Endothelial cell of umbilical vein (primary cell): Measurements from ENCODE around the gene ANAPC2. TPM values are rescaled to one million over a fixed set of nuclear protein-coding genes. Genes with fewer than 3 reads are reported as not detected.

ENCODE experiments used
- BruUV-seq: library from RNA; stranded (reverse); fragments of 400-500 nt; replicated peaks from 2 replicates; lab custom pipeline; 2021; lab: Mats Ljungman, UMichigan
- CTCF ChIA-PET: fragments of 300-600, 350-600 bp; sonication (Branson Sonifier 250); formaldehyde crosslinking; loops from one replicate; lab custom pipeline; 2021; ENCODE audit warnings: antibody characterized with exemption, inconsistent platforms; lab: Charles Lee
- POLR2A ChIA-PET: fragments of 300-600, 350-600 bp; sonication (Branson Sonifier 250); formaldehyde crosslinking; loops from one replicate; lab custom pipeline; 2021; ENCODE audit warnings: antibody characterized with exemption, inconsistent platforms; lab: Charles Lee
- DNase-seq: peaks from one replicate; pipeline ENCODE4 v3.0.0-alpha.2; 2011; ENCODE audit warnings: low read depth, low spot score
- FAIRE-seq: peaks from 2 replicates; lab custom pipeline; 2011; peaks lifted over from hg19 to GRCh38; lab: Jason Lieb, UNC
- H2AFZ ChIP-seq: 2 replicates; pipeline ENCODE4 v1.6.0; 2012; ENCODE audit warnings: low read depth, low read length, control low read depth, inconsistent platforms
- H3K27ac ChIP-seq: 2 replicates; pipeline ENCODE4 v1.5.1; 2011; ENCODE audit warnings: low read depth, mild to moderate bottlenecking, control low read depth, low read length, moderate library complexity; ENCODE audit not compliant: insufficient read depth
- H3K27me3 ChIP-seq, 2 experiments: 2 replicates each; pipeline versions ENCODE4 v1.6.0 to v1.6.1; 2011; ENCODE audit warnings: low read length in 2 of 2, mixed read lengths in 1 of 2; ENCODE audit not compliant: control insufficient read depth in 2 of 2, insufficient read depth in 2 of 2
- H3K36me3 ChIP-seq, 2 experiments: 2 replicates in 1 of 2; 3 replicates in 1 of 2; pipeline ENCODE4 v1.5.1; 2011; ENCODE audit warnings: low read length in 2 of 2, mild to moderate bottlenecking in 1 of 2, moderate library complexity in 1 of 2; ENCODE audit not compliant: control insufficient read depth in 2 of 2, insufficient read depth in 2 of 2; ENCODE audit errors: extremely low read depth in 1 of 2
- H3K4me1 ChIP-seq: 3 replicates; pipeline ENCODE4 v1.5.1; 2011; ENCODE audit warnings: mild to moderate bottlenecking, low read length; ENCODE audit not compliant: control insufficient read depth, insufficient read depth; ENCODE audit errors: extremely low read depth
- H3K4me2 ChIP-seq: 2 replicates; pipeline ENCODE4 v1.6.1; 2011; ENCODE audit warnings: low read length, control low read depth, mixed read lengths; ENCODE audit not compliant: insufficient read depth
- H3K4me3 ChIP-seq, 3 experiments: fragments of 200-600 bp in 1 of 3; sonication (generic), shearing (Covaris generic) in 1 of 3; replicated peaks in 1 of 3; 2 replicates each; pipeline ENCODE4 v1.5.1; 2011 to 2016; ENCODE audit warnings: control low read depth in 3 of 3, low read length in 3 of 3, mild to moderate bottlenecking in 2 of 3, inconsistent platforms in 1 of 3, low read depth in 1 of 3, moderate library complexity in 1 of 3; ENCODE audit not compliant: insufficient read depth in 1 of 3
- H3K79me2 ChIP-seq: 2 replicates; pipeline ENCODE4 v1.6.0; 2012; ENCODE audit warnings: low read length, inconsistent platforms; ENCODE audit not compliant: control insufficient read depth, insufficient read depth
- H3K9ac ChIP-seq: replicated peaks from 2 replicates; pipeline ENCODE3; 2011; ENCODE audit warnings: low read length, control low read depth; ENCODE audit not compliant: insufficient read depth; ENCODE audit errors: extremely low read depth
- H3K9me1 ChIP-seq: replicated peaks from 3 replicates; pipeline ENCODE4 v1.6.0; 2011; ENCODE audit warnings: mild to moderate bottlenecking, low read length; ENCODE audit not compliant: control insufficient read depth, insufficient read depth; ENCODE audit errors: extremely low read depth
- H3K9me3 ChIP-seq: replicated peaks from 2 replicates; pipeline ENCODE4 v1.5.1; 2012; ENCODE audit warnings: low read length, inconsistent platforms; ENCODE audit not compliant: control insufficient read depth, insufficient read depth
- H4K20me1 ChIP-seq: replicated peaks from 2 replicates; pipeline ENCODE3; 2011; ENCODE audit warnings: mild to moderate bottlenecking, low read length; ENCODE audit not compliant: control insufficient read depth, insufficient read depth; ENCODE audit errors: extremely low read depth
- EZH2 ChIP-seq: IDR thresholded peaks from 2 replicates; pipeline ENCODE4 v1.6.1; 2012; ENCODE audit warnings: borderline replicate concordance, low read depth, mild to moderate bottlenecking, moderate library complexity, low read length, inconsistent platforms; ENCODE audit not compliant: severe bottlenecking
- FOS ChIP-seq: IDR thresholded peaks from 2 replicates; pipeline ENCODE4 v1.6.1; 2011; ENCODE audit warnings: mild to moderate bottlenecking, low read length, moderate library complexity, borderline replicate concordance; ENCODE audit not compliant: insufficient read depth
- GATA2 ChIP-seq: IDR thresholded peaks from 2 replicates; pipeline ENCODE4 v1.7.0; 2011; ENCODE audit warnings: low read depth, mild to moderate bottlenecking, moderate library complexity, mixed read lengths, low read length; ENCODE audit not compliant: insufficient read length, insufficient read depth
- JUN ChIP-seq: IDR thresholded peaks from 2 replicates; pipeline ENCODE4 v1.6.1; 2011; ENCODE audit warnings: borderline replicate concordance, low read depth; ENCODE audit not compliant: insufficient read length, insufficient read depth
- MYC ChIP-seq: IDR thresholded peaks from one replicate; pipeline ENCODE4 v1.6.1; 2011; ENCODE audit warnings: mild to moderate bottlenecking, low read depth, low read length
- POLR2A ChIP-seq: IDR thresholded peaks from 2 replicates; pipeline ENCODE4 v1.6.1; 2012; ENCODE audit warnings: low read depth, mild to moderate bottlenecking, control low read depth, low read length
- POLR2AphosphoS5 ChIP-seq: IDR thresholded peaks from 2 replicates; pipeline ENCODE4 v1.6.1; 2012; ENCODE audit warnings: low read depth, mild to moderate bottlenecking, control low read depth, low read length, moderate library complexity; ENCODE audit not compliant: insufficient read depth
- dilution Hi-C: fragments of 300-500 bp; cut with MboI; formaldehyde crosslinking; loops from one replicate; pipeline ENCODE4 v1.15.0; 2019; ENCODE audit warnings: low sequenced_read_pairs; ENCODE audit not compliant: extremely low pct_ligation_motif_present
- intact Hi-C: fragments of 100-400 bp; cut with micrococcal nuclease; formaldehyde crosslinking; loops from one replicate; pipeline ENCODE4 v1.10.0; 2022
- polyA plus RNA-seq, 4 experiments: library from polyadenylated mRNA; depleted of rRNA in 3 of 4; stranded (reverse) in 3 of 4; unstranded in 1 of 4; fragments of >200 nt; gene quantifications; 2 replicates each; pipeline versions ENCODE4 v1.2.1 to v1.2.3, GENCODE V29; 2011 to 2012; ENCODE audit warnings: missing spikeins in 1 of 4
- total RNA-seq: library from RNA; stranded (reverse); gene quantifications from 2 replicates; pipeline ENCODE4 v1.2.3, GENCODE V29; 2021
- TF ChIP-seq, protein P1 (sequence below), 2 donors: IDR thresholded peaks; 1 replicate in 1 of 2; 2 replicates in 1 of 2; pipeline ENCODE4 v1.5.1; 2011; ENCODE audit warnings: low read length in 2 of 2, mild to moderate bottlenecking in 2 of 2, moderate library complexity in 2 of 2, control low read depth in 1 of 2, inconsistent platforms in 1 of 2, low read depth in 1 of 2; ENCODE audit not compliant: insufficient read depth in 1 of 2; ENCODE audit errors: extremely low read depth in 1 of 2
- TF ChIP-seq, protein P2 (sequence below): IDR thresholded peaks from 2 replicates; pipeline ENCODE4 v1.6.1; 2011; ENCODE audit not compliant: insufficient read depth, insufficient read length

Gene ANAPC2
- total and polyA plus RNA-seq, 2 donors (not counting 3 experiments of a cell fraction or from before 2014, with no cell fraction given): 44.8 to 69.2 TPM

DNA sequence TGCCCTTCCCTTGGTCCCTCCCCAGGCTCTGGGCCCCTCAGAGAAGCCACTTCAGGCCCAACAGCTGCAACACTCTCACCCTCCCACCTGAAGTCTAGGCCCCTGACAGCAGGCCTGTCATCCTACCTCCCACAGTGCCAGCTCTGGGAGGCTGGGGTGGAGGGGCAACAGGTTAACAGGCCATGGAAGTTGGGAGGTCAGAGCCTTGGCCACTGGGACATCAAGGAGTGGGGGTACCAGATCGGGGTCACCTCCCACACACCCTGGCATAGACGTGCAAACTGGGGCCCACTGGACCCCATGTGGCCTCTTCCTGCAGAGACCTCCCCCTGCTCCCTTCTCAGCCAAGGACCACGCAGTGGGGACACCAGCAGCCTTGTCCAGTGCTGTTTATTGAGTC, 2.9 kb upstream of the ANAPC2 start:
- Histone ChIP-seq H4K20me1 (no peaks in the 10 kb centered on the region), H3K27ac (no peak overlapping the region), H3K36me3 (peaks cover 0 to 16% of the 10 kb centered on the region in 2 experiments), H3K4me3 (no peak overlapping the region), H3K9me1 (no peaks in the 10 kb centered on the region), H3K9ac (no peak overlapping the region), H2AFZ (no peak overlapping the region), H3K27me3 (no peaks in the 10 kb centered on the region), H3K9me3 (no peaks in the 10 kb centered on the region), H3K4me2 (no peak overlapping the region), H3K79me2 (peaks cover 31% of the 10 kb centered on the region), H3K4me1 (peaks cover 17% of the 10 kb centered on the region)
- POLR2A ChIA-PET: no interaction called here
- dilution Hi-C loops: no loop called here
- FAIRE-seq (no peak), DNase-seq (no peak)
- no peak for TF ChIP-seq POLR2AphosphoS5
- no peak for TF ChIP-seq POLR2A
- TF ChIP-seq MYC: no peak
- TF ChIP-seq JUN: no peak
- TF ChIP-seq, protein P1, sequence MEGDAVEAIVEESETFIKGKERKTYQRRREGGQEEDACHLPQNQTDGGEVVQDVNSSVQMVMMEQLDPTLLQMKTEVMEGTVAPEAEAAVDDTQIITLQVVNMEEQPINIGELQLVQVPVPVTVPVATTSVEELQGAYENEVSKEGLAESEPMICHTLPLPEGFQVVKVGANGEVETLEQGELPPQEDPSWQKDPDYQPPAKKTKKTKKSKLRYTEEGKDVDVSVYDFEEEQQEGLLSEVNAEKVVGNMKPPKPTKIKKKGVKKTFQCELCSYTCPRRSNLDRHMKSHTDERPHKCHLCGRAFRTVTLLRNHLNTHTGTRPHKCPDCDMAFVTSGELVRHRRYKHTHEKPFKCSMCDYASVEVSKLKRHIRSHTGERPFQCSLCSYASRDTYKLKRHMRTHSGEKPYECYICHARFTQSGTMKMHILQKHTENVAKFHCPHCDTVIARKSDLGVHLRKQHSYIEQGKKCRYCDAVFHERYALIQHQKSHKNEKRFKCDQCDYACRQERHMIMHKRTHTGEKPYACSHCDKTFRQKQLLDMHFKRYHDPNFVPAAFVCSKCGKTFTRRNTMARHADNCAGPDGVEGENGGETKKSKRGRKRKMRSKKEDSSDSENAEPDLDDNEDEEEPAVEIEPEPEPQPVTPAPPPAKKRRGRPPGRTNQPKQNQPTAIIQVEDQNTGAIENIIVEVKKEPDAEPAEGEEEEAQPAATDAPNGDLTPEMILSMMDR (IDR thresholded peaks at IDR 0.05; ENCODE audit: extremely low read depth in 1 of 2, insufficient read depth in 1 of 2, low read depth in 1 of 2, low read length in 2 of 2): no peak
- TF ChIP-seq FOS: no peak
- no peak for TF ChIP-seq GATA2
- no peak for TF ChIP-seq EZH2
- TF ChIP-seq, protein P2, sequence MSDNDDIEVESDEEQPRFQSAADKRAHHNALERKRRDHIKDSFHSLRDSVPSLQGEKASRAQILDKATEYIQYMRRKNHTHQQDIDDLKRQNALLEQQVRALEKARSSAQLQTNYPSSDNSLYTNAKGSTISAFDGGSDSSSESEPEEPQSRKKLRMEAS: no peak
- intact Hi-C loops: no loop called here
- BruUV-seq: no TSS peak
- CTCF ChIA-PET: no interaction called here
